ENCODE results near the gene SLC22A2.

- TF ChIP-seq SIN3A (IDR thresholded peaks at IDR 0.05; ENCODE audit: borderline replicate concordance, insufficient read depth, low read length), result no peak
- TF ChIP-seq POLR2AphosphoS5 (IDR thresholded peaks at IDR 0.05; ENCODE audit: low read depth, low read length), result no peak
These were observed 1.7 kb upstream of the SLC22A2 start for GRCh38 chr6:160260367-160260766.
